GM13977 (cell line): ENCODE results near the gene PRKCZ.

ENCODE experiments used
- DNase-seq: peaks from one replicate; pipeline ENCODE4 v3.0.0; 2012; ENCODE audit warnings: low spot score
- CTCF ChIP-seq: IDR thresholded peaks from 2 replicates; pipeline ENCODE4 v1.5.1; 2012; ENCODE audit warnings: mild to moderate bottlenecking, control low read depth; ENCODE audit not compliant: insufficient read depth; ENCODE audit errors: extremely low read depth, missing control alignments
- in situ Hi-C: fragments of 300-500 bp; cut with MboI; formaldehyde crosslinking; loops from one replicate; pipeline ENCODE4 v1.12.0; 2022; ENCODE audit warnings: low sequenced_read_pairs, low pct_unique_long_range_greater_than_20kb, mixed read lengths, inconsistent platforms; ENCODE audit not compliant: unreplicated experiment

The PRKCZ gene

DNA sequence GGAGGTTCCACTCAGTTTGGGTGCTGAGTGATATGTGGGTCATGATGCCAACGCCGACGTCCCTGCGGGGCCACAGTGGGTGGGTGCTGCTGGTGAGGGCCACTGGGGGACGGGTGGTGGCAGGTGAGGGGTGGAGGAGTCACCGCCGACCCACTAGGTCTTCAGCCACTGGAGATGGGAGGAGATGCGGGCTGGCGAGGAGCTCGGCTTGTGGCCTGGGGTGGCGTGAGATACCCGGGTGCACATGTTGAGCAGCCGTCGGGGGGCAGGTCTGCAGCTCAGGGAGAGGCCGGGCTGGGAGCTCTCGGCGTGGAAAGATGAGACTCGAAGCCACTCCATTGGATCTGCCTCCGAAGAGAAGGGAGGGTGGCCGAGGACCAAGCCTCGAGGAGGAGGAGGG is 103.8 kb downstream of the PRKCZ start:
- no peak for DNase-seq
- in situ Hi-C loops: no loop called here
- TF ChIP-seq CTCF: no peak

GRCh38 chr1:2155147-2155598 is 105.0 kb downstream of the PRKCZ start:
- no peak for TF ChIP-seq CTCF
- in situ Hi-C loops: no loop called here
- no peak for DNase-seq

DNA sequence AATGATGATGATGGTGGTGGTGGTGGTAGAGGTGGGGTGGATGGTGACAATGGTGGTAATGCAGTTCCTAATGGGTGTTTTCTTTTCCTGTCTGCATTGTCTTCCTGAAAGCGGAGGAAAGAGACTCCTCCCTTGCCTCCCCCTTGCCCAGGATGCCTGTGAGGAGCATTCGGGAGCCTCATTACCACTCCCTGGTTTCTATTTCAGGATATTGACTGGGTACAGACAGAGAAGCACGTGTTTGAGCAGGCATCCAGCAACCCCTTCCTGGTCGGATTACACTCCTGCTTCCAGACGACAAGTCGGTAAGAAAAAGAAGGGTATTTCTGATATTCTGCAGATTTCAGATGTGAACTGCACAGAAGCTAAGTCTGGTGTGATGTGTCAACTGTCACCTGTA is 105.6 kb downstream of the PRKCZ start:
- TF ChIP-seq CTCF: no peak
- in situ Hi-C loops: no loop called here
- no peak for DNase-seq

- in situ Hi-C loops: no loop called here
- no peak for TF ChIP-seq CTCF
- no peak for DNase-seq
These were observed 106.7 kb downstream of the PRKCZ start for GRCh38 chr1:2156866-2157265.

DNA sequence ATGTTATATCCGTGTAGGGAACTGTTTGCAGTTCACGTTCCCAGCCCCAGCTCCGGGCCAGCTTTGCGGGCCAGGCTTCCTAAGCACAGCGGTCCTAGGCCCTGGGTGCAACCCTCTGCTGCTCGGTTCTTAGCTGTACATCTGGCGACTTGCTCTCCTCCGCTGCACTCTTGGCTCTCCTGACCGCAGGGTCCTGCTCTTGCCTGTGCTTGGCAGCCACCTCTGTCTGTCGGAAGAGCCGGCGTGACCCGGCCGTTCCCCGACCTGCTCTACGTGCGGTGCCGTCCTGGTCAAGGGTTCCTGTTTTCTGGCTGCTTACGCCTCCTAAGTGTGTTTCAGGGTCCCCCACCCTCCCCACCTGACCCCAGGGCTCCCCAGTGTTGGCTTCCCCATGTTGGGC is 107.6 kb downstream of the PRKCZ start:
- in situ Hi-C loops: no loop called here
- no peak for TF ChIP-seq CTCF
- DNase-seq: no peak

DNA sequence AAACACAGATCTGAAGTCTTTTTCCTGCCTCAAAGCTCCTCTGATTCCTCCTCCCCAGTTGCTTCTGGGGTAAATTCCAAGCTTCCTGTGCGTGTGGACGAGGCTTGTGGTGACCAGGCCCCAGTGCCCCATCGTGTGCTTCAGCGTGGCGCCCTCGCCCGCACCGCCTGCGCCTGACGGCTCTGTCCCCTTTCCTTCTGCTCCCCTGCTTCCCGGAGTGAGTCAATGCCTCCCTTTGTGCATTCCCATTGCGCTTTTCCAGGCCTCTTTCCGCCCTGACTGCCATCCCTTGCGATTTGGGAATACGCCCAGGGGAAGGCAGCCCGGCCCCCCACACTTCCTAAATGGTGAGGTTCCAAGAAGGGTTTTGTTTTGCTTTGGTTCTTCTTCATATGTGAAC is 108.1 kb downstream of the PRKCZ start:
- no peak for TF ChIP-seq CTCF
- in situ Hi-C loops: no loop called here
- DNase-seq: no peak

DNA sequence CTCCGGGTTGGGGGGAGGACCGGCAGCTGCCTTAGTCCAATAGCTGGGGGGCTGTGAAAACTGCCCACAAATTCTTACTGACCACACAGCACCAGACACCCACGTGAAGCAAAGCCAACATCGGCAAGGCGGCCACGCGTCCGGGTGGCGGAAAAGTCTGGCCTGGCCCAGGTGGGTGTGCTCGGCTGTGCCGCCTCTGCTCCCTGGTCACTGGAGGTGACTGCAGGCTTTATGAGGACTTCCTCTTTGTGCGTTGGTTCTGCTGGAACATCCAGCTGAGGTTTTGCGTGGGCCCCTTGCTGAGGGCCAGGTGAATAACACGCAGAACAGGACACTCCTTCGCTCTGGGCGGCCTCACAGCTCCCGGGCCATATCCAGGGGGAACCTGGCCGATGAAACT is 108.9 kb downstream of the PRKCZ start:
- no peak for DNase-seq

More for the DNA sequence above, 108.9 kb downstream of the PRKCZ start:
- no peak for TF ChIP-seq CTCF
- in situ Hi-C loops: no loop called here
